Inferior parietal cortex (tissue), 1 donor: ENCODE measurements around the gene EPO.
"Not testable (repeated sequence)": the region's sequence is repeated elsewhere in the genome, so short reads cannot be mapped to it uniquely, and the experiment has no call there.

ENCODE experiments used
- DNase-seq: peaks from one replicate; pipeline ENCODE4 v3.0.0-alpha.2; 2016; ENCODE audit errors: extremely low spot score

The EPO gene

DNA sequence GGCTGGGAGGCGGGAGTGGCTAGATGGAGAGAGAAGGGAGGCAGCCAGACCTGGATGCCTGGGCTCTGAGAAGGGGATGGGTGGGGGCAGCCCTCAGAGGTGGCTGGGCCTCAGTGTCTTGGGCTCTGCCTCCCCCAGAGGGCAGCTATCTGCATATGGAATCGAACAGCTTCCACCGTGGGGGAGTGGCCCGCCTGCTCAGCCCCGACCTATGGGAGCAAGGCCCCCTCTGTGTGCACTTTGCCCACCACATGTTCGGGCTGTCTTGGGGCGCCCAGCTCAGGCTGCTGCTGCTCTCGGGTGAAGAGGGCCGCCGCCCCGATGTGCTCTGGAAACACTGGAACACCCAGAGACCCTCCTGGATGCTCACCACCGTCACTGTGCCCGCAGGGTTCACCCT, 16.4 kb downstream of the EPO start:
- no peak for DNase-seq

DNA sequence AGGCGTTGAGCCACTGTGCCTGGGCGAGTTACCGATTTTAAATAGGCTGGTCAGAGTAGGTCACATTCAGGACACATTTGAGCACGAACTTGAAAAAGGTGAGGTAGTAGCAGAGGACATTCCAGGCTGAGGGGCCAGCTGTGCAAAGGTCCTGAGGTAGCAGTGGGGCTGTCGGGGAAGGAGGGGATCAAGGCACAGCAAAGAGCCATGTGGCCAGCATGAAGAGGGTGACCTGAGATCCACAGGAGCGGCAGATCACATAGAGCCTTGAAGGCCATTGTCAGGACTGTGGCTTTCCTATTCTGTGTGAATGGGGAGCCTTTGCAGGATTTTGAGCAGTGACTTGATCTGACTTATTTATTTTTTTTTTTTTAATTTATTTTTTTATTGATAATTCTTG, 19.7 kb downstream of the EPO start:
- no peak for DNase-seq

DNA sequence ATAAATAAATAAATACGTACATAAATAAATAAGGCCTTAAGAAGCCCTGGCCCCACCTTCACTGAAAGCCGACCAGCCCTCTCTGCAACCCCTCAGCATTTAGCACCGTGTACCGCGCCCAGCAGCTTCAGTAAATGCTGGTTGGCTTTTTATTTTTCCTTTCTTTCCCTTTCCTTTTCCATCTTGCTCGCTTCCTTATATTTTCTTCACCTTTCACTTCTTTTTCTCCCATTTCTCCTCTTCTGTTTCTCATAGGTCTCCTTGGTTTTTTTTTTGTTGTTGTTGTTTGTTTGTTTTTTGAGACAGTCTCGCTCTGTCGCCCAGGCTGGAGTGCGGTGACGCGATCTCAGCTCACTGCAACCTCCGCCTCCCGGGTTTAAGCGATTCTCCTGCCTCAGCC, 24.3 kb downstream of the EPO start:
- no peak for DNase-seq

DNA sequence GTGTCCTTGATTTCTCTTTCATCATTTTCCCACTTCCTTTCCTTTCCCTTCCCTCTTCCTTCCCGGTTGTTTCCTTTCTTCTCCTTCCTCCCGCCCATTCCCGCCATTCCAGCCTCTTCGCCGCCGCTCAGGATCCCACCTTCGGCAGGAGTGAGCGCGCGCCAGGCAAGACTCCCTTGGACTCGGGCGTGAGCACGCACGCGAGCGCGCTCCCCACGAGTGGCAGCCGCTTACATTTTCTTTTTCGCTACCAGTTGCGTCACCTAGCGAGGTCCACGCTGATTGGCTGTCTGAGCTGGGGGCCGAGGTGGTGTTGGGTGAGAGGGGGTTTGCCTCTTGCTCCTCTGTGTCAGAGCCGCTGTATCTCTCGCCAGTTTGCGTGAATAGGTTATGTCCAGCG, 24.9 kb downstream of the EPO start:
- DNase-seq: peak; percentile 1

DNA sequence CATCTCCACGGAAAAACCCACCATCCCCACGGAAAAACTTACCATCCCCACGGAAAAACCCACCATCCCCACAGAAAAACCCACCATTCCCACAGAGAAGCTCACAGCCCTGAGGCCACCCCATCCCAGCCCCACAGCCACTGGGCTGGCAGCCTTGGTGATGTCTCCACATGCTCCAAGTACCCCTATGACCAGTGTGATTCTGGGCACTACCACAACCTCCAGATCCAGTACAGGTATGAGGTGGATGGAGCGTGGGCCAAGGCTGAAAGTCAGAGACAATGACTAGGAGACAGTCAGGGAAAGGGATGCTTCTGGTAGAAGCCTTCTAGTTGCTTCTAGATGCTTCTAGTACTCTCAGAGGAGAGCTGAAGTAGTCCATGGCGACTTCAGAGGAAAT, 32.7 kb downstream of the EPO start:
- no peak for DNase-seq

DNA sequence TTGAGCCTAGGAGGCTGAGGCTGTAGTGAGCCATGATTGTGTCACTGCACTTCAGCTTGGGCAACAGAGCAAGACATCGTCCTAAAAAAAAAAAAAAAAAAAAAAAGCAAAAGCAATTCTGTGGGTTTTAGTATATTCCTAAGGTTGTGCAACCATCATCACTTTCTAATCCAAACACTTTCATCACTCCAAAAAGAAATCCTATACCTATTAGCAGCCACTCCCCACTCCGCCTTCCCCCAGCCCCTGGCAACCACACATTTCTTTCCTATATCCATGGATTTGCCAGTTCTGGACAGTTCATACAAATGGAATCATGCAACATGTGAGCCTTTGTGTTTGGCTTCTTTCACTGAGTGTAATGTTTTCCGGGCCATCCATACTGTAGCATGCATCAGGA, 33.5 kb downstream of the EPO start:
- no peak for DNase-seq

DNA sequence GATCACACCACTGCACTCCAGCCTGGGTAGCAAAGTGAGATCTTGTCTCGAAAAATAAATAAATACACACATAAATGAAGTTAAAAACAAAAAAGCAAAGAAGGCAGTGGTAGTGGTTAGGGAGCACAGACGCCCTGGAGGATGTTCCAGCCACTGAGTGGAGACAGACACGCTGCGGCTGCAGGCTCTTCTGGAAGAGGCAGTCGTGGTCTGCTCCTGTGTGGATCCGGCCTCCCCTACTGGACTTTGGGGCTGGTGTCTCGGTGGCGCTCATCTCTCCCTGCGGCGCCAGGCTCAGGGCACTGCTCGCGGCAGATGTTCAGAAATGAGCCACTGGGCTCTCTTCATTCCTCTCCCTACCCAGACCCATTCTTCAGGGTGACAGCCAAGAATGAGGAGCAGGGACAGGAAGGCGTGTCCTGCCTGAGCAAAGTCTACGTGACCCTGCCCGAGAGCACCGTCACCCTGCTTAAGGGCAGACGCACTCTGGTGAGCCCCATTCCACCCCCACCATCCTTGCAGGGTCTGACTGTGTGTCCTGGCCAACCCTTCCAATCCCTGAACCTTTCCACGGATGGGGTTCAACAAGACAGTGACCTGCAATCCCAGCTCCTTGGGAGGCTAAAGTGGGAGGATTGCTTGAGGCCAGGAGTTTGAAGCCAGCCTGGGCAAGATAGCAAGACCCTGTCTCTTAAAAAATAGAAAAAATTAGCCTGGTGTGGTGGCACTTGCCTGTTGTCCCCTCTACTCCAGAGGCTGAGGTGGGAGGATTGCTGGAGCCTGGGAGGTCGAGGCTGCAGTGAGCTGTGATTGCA, 39.3 kb downstream of the EPO start:
- DNase-seq: no peak

DNA sequence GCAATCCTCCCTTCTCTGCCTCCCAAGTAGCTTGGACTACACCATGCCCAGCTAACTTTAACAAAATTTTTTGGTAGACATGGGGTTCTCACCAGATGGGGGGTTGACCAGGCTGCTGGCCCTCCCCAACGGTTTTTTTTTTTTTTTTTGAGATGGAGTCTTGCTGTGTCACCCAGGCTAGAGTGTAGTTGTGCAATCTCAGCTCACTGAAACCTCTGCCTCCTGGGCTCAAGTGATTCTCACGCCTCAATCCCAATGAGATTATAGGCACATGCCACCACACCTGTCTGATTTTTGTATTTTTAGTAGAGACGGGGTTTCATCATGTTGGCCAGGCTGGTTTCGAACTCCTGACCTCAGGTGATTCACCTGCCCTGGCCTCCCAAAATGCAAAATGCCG, 42.6 kb downstream of the EPO start:
- not testable (repeated sequence) for DNase-seq

DNA sequence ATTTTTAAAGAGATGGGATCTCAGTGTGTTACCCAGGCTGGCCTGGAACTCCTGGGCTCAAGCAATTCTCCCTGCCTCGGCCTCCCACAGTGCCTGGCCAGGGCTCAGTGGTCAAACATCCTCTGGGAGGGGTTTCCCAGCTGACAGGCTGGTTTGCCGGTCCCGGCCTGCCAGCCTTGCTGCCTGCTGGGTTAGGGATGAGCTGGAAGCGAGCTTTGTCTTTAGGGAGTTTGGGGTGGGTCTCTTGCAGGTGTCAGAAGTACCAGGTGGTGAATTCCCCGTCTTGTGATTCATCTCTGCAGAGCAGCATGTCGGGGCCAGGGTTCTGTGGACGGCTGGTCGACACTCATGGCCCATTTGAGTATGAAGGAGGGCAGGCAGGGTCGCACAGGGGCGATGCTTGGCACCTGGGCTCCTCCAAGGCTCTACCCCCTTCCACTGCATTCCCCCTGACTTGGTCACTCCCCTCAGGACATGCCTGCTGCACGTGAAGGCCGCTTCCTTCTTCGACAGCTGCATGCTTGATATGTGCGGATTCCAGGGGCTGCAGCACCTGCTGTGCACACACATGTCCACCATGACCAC, 43.4 kb downstream of the EPO start:
- no peak for DNase-seq

DNA sequence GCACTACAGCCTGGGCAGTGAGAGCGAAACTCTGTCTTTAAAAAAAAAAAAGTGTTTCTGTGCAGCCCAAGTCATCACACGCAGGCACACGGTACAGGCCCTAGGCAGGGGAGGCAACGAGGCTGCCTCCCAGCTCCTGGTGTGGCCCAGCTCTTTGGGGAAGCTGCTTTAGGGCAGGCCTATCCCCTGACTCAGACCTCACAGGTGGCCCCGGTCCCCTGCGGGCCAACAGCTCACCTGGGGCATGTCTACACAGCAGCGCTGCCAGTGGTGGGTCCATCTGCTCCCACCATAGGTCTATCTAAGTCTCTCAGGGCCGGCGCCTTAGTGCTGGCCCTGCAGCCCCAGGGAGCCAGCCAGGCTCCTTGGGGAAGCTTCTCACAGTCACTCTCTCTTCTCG, 44.6 kb downstream of the EPO start:
- no peak for DNase-seq

DNA sequence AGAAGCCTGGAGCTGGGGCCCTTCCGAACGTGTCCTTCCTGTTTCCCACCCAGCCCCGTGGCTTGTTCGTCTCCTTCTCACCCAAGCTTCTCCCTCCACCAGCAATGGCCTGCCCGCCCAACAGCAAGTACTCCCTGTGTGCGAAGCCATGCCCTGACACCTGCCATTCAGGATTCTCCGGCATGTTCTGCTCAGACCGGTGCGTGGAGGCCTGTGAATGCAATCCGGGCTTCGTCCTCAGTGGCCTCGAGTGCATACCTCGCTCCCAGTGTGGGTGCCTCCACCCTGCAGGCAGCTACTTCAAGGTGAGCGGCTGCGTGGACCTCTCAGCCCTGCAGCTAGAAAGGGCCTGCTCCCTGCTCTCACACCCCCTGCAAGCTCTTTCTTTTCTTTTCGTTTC, 45.0 kb downstream of the EPO start:
- no peak for DNase-seq

DNA sequence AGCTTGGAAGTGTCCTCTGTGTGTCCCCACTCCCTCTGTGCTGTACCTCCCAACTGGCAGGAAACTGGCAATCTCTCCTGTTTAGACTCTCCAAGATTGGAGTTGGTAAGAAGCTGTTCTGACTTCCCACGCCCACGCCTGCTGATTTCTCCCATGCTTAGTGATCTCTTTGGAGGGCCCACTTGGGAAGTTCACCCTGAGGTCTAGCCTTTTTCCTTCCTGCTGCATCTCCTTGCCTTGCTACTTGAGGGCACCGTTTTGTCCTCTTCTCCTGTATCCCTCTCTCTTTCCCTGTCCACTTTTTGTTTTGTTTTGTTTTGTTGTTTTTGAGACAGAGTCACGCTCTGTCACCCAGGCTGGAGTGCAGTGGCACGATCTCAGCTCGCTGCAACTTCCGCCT, 48.5 kb downstream of the EPO start:
- no peak for DNase-seq
